Uterus (tissue), 2 donors: Measurements from ENCODE around the gene EPHA4.

Source experiments
- POLR2A ChIP-seq, 2 donors: fragments of 450-650 bp; IDR thresholded peaks; one replicate each; pipeline ENCODE4 v1.6.1; 2016; ENCODE audit warnings: antibody characterized with exemption in 2 of 2, mild to moderate bottlenecking in 1 of 2, moderate library complexity in 1 of 2
- TF ChIP-seq, protein P1 (sequence below), 4 experiments: fragments of 200-600 bp in 2 of 4; fragments of 450-650 bp in 2 of 4; sonication (generic) in 2 of 4; IDR thresholded peaks; one replicate each; pipeline ENCODE4 v1.5.1; 2016 to 2019; ENCODE audit warnings: antibody characterized with exemption in 4 of 4, mild to moderate bottlenecking in 2 of 4, moderate library complexity in 1 of 4

DNA sequence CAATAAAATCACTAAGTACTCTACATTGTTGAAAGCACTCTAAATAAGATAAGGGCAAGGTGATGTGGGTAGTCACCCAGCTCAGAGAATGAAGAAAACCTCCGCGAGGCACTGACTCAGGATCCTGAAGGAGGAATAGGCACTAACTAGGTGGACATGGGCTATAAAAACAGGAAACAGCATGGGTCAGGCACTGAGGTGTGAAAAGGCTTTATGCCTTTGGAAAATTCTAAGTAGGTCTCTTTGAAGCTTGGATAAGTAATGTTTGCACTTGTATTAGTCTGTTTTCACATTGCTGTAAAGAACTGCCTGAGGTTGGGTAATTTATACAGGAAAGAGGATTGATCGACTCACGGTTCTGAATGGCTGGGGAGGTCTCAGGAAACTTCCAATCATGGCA is 161.6 kb downstream of the EPHA4 start:
- no peak for TF ChIP-seq POLR2A (IDR thresholded peaks at IDR 0.05)
- TF ChIP-seq, protein P1, sequence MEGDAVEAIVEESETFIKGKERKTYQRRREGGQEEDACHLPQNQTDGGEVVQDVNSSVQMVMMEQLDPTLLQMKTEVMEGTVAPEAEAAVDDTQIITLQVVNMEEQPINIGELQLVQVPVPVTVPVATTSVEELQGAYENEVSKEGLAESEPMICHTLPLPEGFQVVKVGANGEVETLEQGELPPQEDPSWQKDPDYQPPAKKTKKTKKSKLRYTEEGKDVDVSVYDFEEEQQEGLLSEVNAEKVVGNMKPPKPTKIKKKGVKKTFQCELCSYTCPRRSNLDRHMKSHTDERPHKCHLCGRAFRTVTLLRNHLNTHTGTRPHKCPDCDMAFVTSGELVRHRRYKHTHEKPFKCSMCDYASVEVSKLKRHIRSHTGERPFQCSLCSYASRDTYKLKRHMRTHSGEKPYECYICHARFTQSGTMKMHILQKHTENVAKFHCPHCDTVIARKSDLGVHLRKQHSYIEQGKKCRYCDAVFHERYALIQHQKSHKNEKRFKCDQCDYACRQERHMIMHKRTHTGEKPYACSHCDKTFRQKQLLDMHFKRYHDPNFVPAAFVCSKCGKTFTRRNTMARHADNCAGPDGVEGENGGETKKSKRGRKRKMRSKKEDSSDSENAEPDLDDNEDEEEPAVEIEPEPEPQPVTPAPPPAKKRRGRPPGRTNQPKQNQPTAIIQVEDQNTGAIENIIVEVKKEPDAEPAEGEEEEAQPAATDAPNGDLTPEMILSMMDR (IDR thresholded peaks at IDR 0.05), result no peak
